HCEC 1CT (cell line): ENCODE results near the gene NAP1L4.

Experiments used
- DNase-seq: peaks from one replicate; pipeline ENCODE4 v3.0.0-alpha.2; 2017

Gene NAP1L4

GRCh38 chr11:3010521-3011275 is 18.6 kb upstream of the NAP1L4 start:
- no peak for DNase-seq

GRCh38 chr11:3010004-3010403 is 17.9 kb upstream of the NAP1L4 start:
- no peak for DNase-seq

- no peak for DNase-seq
These were observed 17.4 kb upstream of the NAP1L4 start for GRCh38 chr11:3009481-3009880.

- no peak for DNase-seq
These were observed 16.7 kb upstream of the NAP1L4 start for GRCh38 chr11:3008746-3009336.

GRCh38 chr11:3007404-3008010 is 15.4 kb upstream of the NAP1L4 start:
- no peak for DNase-seq

GRCh38 chr11:3006505-3007260 is 14.6 kb upstream of the NAP1L4 start:
- DNase-seq, result no peak

- DNase-seq, result no peak
These were observed 12.4 kb upstream of the NAP1L4 start for GRCh38 chr11:3004481-3004880.

GRCh38 chr11:3003396-3004231 is 11.5 kb upstream of the NAP1L4 start:
- DNase-seq, result no peak

- DNase-seq, result no peak
These were observed 10.7 kb upstream of the NAP1L4 start for GRCh38 chr11:3002871-3003270.

- no peak for DNase-seq
These were observed 10.3 kb upstream of the NAP1L4 start for GRCh38 chr11:3002351-3002861.

- DNase-seq, result no peak
These were observed 9.4 kb upstream of the NAP1L4 start for GRCh38 chr11:3001496-3001895.

- no peak for DNase-seq
These were observed 8.2 kb upstream of the NAP1L4 start for GRCh38 chr11:3000032-3000961.

- no peak for DNase-seq
These were observed 7.4 kb upstream of the NAP1L4 start for GRCh38 chr11:2999464-2999998.

- DNase-seq, result no peak
These were observed 6.1 kb upstream of the NAP1L4 start for GRCh38 chr11:2998073-2998850.

GRCh38 chr11:2997406-2997805 is 5.3 kb upstream of the NAP1L4 start:
- DNase-seq, result no peak

GRCh38 chr11:2996976-2997375 is 4.8 kb upstream of the NAP1L4 start:
- DNase-seq, result no peak

- no peak for DNase-seq
These were observed 3.9 kb upstream of the NAP1L4 start for GRCh38 chr11:2995893-2996554.

GRCh38 chr11:2995031-2995561 is 3.0 kb upstream of the NAP1L4 start:
- no peak for DNase-seq

- DNase-seq, result no peak
These were observed 2.2 kb upstream of the NAP1L4 start for GRCh38 chr11:2994336-2994730.
